DMS 273 (cell line): Measurements from ENCODE around the gene ADAMTS14.

Experiments
- DNase-seq: peaks from one replicate; lab custom pipeline; 2025; ENCODE audit not compliant: unreplicated experiment; lab: John Stamatoyannopoulos, UW

The ADAMTS14 gene

DNA sequence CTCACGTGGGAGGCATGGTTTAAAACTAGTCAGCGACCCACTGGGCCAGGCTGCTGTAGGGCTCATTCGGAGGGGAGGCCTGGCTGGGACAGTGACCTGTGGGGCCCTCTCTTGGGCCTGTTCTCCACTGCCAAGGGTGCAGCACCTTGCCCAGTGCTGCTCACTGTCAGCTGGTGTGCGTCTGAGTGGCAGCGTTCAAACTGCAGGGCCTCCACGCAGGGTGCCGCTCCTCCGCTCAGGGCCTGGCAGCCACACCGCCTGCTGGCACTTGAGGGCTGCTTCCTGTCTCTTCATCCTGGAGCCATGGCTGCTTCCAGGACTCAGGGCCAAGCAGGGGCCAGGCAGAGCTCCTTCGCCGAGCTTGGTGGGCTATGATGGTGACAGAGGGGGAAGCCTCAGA is 18.3 kb downstream of the ADAMTS14 start:
- DNase-seq: no peak

DNA sequence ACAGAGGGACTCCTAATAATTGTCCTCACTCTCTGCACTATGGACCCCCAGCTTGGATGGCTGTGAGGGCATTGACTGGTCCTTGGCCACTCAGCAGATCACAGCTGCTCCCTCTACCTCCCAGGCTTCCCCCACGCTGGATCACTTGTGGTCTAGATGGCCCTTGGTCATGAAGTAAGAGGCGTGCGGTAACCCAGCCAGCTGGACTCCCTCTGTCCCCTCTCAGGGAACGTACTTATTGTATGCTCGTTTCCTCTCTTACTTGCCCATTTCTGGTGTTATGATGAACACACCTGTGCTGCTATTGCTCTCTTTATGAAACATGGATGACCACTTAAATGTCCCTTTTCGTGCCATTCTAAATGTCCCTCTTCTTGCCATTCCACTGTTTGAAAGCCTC is 19.3 kb downstream of the ADAMTS14 start:
- no peak for DNase-seq

DNA sequence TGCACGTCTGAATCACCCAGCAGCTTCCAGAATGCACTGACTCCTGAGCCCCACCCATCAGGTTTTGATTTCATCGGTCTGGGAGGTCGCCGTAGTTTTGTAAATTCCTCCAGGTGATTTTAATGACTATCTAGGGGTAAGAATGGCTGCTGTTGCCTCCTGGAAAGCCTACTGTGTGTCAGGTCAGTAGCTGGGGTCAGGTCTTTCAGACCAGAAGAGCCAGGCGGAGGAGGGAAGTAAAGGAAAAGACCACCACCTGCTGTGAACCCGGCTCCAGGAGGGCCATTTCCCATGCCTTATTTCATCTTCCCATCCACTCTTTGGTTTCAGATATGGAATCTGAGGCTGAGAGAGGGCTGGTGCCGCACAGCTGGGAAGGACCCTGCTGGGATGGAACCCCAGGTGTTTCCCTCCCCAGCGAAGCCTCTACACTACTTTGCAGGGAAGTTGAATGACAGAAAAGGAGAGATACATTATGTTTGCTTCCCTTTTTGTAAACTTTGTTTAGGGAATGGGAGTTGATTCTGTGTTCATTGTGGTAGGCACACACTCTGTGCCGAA is 19.8 kb downstream of the ADAMTS14 start:
- DNase-seq: no peak

DNA sequence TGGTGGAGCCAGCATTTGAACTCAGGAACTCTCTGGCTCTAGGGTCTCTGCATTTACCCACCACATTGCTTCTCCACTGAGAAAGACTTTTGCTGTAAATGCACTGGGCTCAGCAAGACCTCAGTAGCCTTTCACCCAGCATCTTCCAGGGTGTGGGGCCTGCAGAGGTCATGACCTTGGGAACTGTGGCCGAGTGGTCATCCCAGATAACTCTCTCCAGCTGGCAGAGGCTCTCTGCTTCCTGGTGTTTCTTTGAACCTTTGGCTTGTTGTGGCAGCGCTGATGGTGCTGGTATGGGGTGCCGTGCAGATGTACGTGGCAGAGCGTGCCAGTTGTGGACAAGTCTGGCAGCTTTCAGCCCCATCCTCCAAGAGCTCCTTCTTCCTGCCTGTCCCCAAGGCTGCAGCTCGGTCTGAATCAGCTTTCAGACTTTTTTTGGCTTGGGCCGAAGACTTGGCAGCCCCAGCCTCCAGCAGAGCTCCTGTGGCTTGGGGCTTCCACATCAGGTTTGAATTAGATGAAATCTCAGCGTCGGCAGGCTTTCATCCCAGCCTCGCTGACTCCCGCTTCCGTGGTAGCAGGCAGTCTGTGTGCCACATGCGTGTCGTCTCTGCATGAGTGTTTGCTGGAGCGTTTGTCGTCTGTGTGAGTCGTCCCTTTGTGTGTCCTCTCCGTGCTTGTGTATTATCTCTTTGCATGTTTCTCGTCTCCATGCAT is 21.5 kb downstream of the ADAMTS14 start:
- DNase-seq: no peak

DNA sequence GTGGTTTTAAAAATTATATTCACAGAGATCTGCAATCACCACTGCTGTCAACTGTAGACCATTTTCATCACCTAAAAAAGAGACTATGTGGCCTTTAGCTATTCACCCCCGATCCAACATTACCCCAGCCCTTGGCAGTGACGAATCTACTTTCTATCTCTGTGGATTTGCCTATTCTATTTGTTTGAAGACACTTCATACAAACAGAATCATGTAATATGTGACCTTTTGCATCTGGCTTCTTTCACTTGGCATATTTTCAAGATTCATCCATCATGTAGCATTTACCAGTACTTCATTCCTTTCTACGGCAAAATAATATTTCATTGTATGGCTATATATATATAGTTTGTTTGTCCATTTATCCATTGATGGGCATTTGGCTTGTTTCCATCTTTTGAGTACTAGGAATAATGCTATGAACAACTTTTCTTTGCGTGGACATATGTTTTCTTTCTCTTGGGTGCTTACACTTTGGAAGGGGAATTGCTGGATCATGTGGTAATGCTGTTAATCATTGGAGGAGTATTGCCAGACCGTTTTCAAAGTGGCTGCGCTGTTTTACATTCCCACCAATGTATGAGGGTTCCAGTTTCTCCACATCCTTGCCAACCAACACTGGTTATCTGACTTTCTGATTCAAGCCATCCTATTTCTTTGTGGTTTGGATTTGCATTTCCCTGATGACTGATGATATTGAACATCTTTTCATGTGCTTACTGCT is 22.3 kb downstream of the ADAMTS14 start:
- no peak for DNase-seq

DNA sequence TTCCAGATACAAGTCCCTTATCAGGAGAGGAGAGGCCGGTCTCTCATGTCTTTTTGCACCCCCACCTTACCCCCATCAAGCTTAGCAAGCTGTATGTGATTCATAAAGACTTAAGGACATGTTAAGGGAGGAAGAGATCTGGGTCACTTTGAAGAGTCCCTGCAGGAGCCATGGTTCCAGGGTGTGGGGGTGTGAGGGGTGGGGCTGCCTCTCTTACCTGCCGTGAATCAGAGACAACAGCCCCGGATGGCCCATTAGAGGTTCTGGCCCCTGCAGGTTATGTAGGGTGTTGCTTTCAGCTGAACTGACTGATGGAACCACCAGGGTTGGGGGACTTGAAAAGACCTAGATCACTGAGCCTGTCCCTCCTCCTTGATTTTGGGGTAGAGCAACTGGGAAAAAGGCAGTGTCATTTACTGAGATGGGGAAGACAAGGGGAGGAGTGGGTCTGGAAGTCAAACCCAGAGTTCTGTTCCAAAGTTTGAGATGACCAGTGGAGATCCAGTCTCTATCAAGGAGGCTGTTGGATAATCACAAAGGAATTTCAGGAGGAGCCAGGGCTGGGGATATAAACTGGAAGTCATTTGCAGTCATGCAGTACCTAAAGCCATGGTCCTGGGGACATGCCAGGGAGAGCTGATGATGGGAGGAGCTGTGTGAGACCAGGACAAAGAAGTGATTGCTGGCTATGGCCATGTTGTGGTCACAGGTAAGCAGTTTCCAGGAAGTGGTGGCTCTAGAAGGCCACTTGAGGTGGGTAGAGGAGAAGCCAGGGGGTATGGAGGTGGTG is 23.1 kb downstream of the ADAMTS14 start:
- no peak for DNase-seq

DNA sequence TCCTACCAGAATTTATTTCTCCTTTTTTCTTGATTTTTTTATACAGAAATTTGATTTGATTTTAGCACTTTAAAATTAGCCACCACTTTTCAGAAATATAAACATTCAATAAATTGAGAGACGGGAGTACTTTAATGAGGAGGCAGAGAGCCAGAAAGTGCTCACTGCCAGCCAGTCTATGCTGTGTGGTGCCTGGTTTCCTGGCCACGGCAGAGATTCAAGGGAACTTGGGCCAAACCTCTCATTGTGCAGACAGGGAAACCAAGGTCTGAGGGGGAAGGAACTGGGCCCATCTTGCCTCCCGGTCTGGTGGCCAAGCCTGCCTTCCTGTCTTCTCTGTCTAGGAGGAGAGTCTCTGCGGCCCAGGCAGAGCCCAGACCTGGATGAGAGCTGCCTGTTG is 25.9 kb downstream of the ADAMTS14 start:
- no peak for DNase-seq

DNA sequence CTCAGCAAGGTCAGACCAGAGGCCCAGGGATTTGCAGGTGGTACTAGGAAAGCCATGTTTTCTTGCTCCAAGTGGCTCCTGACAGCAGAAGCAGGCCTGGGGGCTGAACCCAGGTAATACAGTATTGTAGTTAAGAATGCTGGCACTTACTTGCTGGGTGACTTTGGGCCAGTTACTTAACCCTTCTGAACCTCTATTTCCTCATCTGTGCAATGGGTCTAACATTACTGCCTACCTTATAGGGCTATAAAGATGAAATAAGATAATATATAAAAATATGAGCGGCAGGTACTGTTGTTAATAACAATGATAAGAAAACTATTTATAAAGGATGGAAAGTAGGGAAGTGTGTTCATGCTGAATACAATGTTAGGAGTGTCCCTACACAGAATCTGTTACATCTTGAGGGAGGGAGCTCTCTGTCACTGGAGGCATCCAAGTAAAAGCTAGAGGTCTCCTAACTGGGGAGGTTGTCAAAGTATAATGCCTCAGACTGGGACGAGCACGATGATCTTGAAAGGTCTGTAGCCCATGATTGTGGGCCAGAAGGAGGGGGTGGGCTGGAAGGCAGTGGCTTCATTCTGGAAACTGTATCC is 26.9 kb downstream of the ADAMTS14 start:
- DNase-seq: no peak

DNA sequence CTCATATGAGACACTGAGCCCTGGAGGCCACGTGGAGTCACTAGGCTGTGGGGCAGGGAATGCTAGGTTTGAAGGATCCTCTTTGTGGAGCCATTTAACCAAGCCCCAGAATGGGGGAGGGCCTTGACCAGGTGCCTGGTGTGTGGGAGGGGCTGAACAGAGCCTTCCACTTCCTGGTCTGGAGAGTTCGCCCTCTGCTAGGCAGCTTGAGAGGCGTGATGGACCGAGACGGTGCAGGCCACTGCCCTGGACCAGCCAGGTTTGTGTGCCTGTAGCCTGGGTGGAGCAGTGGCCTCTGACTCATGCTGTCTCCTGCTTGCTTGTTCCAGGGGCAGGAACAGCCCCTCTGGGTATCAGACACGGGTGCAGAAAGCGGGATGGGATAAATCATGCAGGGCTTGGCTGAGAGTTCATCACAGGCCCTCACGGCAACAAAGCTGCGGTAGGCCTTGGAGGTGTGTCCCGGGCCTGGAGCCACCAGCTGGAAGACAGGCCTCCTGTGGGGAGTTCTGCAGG is 27.4 kb downstream of the ADAMTS14 start:
- DNase-seq: no peak

DNA sequence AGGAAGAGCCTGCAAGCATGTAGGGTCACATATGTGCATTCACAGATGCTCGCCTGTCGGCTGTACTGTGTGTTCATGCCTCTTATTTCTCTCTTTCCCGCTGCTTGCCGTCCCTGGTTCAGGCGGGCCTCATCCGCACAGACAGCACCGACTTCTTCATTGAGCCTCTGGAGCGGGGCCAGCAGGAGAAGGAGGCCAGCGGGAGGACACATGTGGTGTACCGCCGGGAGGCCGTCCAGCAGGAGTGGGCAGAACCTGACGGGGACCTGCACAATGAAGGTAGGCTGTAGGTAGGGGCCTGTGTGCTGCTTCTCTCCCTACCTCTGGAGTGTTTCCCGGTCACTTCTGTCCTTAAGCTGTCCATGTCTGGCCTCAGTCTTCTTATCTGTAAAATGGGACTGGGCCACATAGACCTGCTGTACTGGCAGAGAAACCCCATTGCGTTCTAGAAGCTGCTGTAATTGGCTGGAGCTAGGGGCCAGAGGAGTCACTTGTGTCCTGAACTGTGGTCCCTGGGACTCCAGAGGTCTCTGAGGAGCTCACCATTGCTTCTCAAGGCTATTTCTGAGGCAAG is 30.0 kb downstream of the ADAMTS14 start:
- DNase-seq: no peak

DNA sequence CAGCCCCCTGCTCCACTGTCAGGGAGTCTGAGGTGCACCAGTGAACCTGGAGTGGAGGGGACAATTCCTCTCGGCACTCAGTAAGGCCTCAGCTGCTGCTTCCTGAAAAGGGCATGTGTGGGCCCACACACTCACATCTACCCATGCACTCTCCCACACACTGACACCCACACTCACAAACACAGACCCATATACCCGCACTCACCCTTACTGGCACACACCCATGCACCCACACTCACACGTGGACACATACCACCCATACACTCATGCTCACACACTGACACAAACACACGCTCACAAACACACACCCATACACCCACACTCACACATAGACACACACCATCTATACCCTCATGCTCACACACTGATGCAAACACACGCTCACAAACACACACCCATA is 31.9 kb downstream of the ADAMTS14 start:
- no peak for DNase-seq

DNA sequence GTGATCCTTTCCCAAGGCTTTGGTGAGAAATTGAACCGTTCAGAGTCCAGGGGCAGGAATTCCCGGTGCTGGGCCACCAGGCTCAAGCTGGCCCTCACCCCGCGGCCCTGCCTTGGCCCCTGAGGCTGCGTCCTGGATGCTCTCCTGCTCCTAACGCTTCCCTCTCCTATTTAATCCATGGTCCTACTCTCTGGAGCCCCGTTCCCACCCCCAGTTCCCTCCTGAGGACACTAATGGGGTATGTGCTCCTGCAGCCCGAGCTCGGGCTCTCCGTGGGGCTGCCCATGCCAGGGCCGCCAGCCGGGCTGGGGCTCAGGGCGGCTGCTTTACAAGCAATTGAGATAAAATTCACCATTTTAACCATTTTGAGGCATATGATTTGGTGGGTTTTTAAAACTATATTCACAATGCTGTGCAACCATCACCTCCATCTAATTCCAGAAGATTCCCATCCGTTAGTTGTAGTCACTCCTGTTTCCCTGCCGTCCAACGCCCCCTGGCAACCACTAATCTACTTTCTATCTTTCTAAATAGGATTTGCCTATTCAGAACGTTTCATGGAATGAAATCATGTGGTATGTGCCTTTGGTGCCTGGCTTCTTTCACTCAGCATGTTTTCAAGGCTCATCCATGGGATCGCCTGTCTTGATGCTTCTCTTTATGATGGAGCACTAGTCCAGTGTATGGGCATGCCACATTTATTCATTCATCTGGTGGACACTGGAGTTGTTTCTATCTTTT is 33.0 kb downstream of the ADAMTS14 start:
- no peak for DNase-seq

DNA sequence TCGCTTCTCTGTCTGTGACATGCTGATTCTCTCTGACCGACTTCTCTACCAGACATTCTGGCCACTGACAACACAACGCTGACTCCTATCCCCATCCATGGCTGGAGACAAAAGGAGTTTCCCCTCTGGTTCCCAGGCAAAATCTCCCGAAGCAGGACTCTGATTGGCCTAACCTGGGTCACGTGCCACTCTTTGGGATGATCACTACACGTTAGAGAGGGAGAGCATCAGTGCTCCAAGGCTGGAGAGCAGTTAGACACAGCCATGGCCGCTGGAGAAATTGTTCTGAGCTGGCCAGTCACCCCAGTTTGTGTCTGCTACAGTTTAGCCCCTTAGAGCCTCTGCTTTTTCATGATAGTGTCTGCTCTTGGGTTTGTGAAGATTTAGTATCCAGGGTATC is 38.9 kb downstream of the ADAMTS14 start:
- DNase-seq: no peak

DNA sequence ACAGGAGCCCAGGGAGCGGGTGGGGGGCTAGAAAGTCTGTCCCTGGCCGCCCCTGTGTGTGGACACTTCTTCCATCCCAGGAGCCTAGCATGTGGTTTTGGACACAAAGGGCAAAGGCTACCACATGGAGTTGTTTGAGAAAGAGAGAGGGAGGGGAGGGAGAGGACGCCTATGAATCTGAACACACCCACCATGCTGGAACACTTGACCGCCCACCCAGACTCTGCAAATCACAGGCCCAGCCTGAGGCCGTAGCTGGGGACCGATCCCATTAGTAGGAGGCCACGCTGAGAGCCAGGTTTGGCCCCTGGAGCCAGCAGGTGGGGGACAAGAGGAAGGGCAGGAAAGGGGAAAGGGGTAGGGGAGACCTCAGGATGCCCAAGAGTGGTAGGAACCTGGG is 39.6 kb downstream of the ADAMTS14 start:
- no peak for DNase-seq

DNA sequence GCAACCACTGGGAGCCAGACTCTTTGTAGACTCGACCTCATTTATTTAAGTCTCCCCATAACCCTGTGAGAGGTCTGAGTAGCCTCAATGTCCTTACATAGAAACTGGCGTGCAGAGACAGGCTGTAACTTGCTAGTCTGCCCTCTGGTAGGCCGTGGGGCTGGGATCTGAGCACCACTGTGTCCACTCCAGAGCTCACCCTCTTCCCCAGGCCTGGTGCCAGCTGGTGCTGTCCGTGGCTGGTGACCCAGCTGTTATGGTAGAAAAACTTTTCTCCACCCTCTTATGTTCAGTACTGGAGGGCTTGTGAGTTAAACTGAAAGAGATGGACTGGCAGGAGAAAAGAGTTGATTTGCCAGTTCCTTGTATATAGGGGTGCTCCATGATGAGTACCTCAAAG is 41.9 kb downstream of the ADAMTS14 start:
- no peak for DNase-seq

DNA sequence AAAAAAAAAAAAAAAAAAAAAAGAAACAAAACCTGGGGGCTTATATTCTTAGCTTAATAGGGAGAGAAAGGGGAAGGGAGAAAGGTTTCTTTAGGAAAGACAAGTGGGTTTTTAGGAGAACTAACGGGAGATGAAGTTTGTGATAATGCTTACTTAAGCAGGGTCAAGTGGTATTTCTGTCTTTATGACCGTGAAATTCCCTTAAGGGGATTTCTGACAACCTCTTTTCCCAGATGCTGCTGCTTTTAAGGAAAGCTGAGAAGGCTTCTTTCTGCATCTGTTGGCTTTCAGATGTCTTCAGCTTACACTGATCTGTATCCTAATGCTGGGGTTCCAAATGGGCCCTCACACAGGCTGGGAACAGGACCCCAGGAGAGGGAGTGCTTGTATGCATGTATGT is 42.6 kb downstream of the ADAMTS14 start:
- DNase-seq: peak; percentile 9

DNA sequence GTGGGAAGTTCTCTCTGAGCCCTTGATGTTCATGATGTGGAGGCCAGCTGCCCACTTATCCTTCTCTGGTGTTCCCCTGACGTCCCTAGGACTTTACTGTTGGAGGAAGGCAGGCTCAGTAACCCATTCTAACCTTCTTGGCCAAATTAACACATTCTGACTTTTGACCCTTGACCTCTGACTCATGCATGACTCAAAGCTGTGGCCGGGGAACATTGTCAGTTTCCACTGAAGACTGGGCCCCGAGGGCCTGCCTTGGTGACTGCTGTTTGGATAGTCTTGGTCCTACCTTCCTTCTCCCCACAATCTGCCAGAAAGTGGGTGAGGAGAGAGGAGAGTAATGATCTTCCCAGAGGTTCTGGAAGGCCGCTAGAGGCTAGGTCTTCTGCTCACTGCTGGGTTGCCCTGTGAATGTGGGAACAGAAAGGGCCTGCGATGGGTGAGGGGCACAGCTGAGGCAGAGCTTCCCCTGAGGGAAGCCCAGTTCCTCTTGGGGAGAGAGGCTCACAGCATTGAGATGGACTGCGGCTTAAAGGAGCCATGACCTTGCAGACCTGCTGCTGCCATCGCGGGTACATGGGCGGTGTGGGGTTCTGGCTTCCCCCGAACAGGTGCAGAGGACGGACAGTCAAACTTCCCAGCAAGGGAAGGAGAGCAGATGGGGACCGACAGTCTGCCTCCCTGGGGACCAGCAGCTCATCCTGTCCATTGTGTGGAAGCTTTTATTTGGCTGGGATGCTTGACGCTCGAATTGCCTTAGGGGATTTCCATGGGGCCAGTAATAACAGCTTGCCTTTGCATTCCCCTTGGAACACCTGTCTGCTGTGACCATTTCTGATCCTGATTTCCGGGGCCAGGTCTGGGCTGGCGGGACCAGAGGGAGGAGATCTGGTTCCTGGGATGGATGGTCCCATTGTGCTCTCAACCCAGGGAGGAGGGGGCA is 43.8 kb downstream of the ADAMTS14 start:
- DNase-seq: peak; percentile 16

DNA sequence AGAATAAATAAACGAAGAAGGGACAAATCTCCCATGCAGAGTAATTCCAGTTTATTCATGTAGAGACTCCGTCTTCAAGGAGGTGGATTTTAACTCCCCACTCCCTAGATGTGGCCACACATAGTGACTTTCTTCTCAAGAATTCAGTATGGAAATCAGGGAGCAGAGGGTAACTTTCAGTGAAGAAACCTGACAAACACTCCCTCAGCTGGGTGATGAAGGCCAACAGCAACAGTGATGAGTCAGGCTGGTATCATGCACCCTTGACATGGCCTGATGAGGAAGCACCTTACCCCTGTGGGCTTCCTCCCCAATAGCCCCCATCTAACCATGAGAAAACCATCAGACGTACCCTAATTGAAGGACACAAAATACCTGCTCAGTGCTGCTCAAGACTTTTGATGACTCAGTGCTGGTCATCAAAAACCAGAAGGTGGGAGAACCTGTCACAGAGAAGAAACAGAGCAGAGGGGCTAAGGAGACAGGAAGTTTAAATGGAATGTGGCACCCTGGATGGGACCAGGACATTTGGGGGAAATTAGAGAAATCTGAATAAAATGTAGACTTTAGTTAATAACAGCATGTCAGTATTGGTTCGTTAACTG is 50.6 kb downstream of the ADAMTS14 start:
- DNase-seq: no peak

DNA sequence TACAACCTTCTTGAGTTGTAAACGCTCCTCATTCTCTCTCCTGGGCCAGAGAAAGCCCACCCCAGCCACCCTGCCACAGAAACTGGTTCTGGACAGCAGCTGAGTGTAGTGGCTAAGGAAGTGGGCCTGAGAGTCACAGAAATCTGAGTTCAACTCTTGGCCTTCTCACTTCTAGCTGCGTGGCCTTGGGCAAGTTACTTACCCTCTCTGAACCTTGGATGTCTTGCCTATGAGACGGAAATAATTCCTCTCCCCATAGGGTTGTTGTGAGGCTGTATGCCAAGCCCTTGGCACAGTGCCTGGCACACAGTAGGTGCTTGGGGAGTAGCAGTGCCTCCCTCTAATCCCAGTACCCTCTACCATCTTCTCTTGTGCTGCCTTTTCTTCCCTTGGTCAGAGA is 51.5 kb downstream of the ADAMTS14 start:
- DNase-seq: no peak
